ENCODE data around the gene MUSK.
"Not testable (repeated sequence)": the region's sequence is repeated elsewhere in the genome, so short reads cannot be mapped to it uniquely, and the experiment has no call there.

The MUSK gene

DNA sequence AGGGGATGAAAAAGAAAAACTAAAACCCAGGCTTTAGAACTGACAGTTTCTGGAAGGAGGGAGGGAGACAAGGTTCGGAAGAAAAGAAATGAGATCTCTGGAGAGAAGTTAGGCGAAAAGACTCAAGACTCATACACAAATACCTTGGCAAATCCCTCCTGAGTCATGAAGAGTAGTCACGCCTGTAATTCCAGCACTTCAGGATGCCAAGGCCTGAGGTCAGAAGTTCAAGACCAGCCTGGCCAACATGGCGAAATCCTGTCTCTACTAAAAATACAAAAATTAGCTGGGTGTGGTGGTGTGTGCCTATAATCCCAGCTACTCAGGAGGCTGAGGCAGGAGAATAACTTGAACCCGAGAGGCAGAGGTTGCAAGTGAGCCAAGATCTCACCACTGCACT lies 27.3 kb downstream of the MUSK start:
- not testable (repeated sequence) for DNase-seq (ENCODE audit: low read depth)

DNA sequence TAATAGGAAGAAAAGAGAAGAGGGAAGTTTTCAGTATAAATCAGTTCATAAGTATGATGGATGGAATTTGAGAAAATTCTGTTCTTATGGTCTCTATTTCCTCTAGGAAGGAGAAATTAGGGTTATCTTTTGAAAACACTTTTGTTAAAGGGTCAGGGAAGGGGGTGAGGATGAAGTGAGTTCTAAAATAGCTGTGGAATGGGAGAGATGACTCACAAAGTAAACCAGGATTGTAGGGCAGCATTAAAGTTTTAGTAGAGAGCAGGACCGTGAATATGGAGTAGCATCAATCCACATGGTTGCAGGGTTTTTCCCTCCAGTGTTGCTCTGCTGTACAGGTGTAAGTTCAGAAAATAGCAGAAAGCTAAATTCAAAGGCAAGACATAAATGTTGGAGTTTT lies 32.4 kb downstream of the MUSK start:
- DNase-seq (ENCODE audit: low read depth): no peak

DNA sequence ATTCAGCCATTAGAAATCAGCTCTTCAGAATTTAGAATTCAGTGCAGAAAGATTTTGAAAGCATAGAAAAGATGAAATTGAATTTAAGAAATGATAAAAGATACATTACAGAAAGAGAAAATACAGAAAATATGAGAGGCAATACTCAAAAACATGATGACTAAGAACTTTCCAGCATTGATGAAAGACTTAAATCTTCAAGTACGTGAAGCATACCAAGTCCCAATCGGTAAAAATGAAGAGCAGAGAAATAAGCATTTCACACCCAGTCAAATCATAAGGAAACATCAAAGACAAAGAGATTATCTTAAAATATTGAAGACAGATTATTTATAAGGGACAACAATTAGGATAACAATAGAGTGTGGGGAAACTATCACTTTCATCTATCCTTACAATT lies 35.1 kb downstream of the MUSK start:
- no peak for DNase-seq (ENCODE audit: low read depth)

DNA sequence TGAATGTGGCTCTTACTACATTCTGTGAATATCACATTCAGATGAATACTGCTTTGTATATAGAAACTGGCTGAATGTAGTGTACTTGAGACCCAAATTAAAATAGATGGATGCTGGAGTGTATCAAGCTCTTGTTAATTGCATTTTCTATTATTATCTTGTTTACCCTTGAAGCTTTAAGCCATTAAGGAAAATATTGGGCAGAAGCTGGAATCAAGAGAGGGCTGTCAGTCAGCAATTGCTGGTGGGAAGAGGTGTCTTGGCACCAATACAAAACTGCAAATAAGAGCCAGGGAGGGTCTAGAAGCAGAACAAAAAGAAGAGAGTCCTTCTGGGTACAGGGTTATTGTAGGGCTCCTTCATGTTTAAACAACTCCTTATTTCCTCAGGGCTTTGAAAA lies 38.8 kb downstream of the MUSK start:
- no peak for DNase-seq (ENCODE audit: low read depth)

DNA sequence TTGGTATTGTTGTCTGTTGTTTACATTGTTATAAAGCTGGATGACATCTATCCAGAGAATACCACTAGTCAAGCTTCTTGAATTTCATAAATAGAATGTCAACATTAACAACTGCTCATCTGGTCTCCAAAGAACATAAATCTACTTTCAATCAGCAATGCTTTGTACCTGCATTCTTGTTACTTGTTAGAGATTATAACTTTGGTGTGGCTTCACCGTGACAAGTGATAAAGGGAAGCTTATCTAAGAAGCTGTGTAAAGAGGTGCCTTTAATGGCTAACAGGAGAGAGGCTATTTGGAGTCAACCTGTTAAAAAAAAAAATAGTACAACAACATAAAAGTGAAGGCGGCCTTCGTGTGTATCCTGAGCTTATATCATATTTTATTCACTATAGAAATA lies 41.8 kb downstream of the MUSK start:
- no peak for DNase-seq (ENCODE audit: low read depth)

DNA sequence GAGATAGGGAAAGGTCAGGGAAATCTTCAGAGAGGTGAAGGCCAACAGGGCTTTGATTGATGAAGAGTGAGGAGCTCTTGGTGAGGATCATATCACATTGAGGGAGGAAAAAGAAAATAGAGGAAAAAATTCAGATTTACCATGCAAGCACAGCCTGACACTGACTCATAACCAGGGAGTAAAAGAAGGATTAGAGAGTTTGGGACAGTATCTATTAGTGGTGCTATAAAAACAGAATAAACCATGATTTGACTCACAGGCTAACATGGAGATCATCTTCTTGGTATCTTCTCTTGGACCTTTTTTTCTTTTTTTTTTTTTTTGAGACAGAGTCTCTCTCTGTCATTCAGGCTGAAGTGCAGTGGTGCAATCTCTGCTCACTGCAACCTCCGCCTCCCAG lies 44.4 kb downstream of the MUSK start:
- DNase-seq (ENCODE audit: low read depth): no peak

DNA sequence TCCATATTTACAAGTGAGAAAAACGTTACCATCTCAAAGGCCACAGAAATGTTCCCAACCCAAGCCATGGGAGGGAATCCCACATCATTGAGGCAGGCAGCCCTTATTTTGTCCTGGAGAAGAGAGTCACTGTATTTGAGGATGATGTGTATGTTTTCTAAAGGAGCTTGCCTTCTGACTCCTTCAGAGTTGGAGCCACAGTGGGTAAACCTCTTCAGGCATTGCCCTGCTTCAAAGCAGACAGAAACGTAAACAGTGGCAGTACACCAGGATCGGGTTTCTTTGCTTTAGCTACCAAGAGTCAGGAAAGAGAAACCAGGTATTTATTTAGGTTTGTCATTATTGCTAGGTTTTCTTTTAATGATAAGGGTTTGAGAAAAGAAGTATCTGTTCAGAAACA lies 45.7 kb downstream of the MUSK start:
- no peak for DNase-seq (ENCODE audit: low read depth)

DNA sequence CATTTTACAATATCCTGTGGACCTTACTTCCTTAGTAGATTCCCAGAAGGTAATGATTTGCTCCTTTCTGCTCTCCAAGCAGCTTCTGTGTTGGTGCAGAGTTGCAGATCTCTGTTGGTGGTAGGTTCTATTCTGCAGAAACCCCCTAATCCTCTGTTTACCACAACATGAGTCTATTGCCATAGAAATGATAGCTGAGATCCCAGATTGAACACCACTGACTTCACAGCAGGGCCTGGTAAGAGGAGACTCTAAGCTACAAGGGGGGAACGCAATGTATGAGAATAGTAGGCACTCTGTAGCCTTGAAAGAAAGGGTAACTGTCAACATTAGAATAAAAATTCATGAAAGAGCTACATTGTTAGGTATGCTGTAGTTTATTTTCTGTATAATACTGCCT lies 59.5 kb downstream of the MUSK start:
- DNase-seq (ENCODE audit: low read depth): no peak

DNA sequence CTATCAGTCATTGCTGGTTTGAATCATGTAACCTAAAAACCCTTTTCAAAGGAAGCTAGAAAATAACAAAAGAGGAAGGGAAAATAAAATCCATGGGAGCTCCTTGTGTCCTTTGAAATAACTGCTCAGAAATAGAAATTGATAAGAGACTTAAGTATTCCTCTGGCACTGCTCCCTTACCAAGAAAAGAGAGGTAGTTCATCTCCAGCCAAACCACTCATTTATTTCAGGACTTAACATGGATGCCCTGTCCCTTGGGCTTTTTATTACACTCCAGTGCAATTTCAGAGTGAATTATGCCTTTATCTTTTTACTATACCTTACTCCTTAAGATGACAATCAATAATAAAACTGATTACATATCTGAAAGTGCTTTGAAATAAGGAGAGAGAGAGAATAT lies 61.0 kb downstream of the MUSK start:
- DNase-seq (ENCODE audit: low read depth): no peak

DNA sequence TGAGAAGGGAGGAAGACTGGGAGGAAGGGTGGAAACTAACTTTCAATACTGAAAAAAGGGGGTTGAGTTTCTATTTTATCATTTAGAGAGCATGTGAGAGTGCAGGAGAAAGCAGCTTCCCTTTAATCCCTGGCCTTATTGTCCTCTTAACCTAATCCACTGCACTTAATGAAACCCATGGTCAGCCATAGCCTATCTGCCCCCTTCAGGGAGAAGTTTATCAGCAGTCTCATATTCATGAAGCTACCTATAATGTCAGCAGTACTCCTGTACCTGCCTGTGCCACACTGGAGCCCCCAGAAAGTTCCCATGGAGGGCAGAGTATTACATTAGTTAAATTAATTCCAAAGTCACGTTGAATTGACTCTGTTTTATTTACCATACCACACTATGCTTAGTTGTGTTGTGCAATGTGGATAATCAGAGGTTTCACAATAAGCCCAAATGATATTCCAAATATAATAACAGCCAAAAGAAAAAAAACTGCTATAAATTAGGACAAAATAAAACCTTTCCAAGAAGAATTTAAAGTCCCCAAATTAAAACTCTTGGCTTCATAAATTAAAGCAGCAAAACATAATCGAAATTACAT lies 62.9 kb downstream of the MUSK start:
- no peak for DNase-seq (ENCODE audit: low read depth)

DNA sequence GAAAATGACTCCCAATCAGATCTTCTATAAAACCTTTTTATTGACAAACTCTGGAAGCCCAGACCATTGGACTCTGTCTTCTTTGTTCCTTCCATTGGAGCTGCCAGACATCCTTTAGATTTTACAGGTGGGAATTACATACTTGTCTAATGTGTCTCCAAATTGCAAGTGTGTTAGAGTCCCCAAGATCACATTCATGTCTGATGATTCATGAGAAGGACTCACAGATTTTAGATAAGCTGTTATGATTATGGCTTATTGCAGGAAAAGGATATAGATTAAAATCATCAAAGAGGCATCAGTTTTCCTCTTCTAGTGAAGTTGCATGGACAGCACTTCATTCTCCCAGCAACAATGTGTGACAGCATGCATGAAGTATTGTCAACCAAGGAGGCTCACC lies 70.4 kb downstream of the MUSK start:
- DNase-seq (ENCODE audit: low read depth): no peak

DNA sequence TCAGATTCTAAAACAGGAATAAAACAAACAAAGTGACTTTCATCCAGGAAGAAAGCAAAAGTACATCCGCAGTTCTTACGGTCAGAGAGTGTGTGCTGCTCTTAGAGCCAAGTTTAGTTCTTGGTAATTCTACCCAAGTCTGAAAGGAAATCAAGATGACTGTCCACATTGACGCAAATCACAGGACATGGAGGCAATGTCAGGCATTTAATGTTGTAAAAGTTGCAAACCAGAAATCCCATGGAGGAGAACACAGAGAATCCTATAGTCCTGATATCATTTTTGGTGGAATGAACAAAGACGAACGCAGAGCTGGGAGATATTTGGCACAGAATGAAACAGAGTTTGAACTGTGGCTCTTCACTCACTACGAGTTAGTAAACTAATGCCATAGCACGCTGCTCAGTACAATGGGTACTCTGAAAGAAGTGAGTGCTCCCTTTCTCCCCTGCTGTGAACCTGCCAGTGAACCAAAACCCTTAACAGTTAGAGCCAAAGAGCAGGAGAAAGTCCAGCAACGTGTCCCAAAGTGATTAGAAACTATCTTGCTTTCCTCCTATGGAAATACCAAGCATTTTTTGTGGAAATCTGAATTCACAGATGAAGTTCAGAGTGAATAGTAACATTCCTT lies 74.3 kb downstream of the MUSK start:
- DNase-seq (ENCODE audit: low read depth): no peak

DNA sequence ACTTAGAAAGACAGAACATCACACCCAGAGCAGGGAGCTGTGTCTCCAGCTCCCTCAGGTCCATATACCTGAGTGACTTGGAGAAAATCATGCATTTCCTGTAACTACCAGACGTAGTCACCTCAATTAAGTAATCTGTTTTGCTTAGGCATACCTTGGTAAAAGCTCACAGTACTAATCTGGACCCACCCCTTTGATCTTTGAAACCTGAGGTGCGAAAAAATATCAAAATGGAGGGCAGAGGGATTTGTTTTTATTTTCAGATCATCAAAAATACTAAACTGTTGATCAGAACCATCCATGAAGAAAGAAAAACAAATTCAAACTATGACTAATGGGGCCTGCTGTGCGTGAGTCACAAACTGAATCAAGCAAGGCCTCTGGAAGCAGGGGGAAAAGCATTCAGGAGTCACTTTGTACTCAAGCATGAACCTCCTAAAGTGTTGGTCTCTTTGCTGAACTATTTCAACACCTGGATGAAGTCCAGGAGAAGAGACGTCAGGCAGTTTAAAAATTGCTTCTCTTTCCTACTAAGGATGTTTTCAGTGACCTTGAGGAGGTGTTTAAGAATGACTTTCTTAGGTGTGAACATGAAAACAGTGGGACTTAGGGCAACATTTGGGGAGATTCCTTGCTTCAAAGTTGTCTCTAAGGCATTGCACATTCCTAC lies 76.3 kb downstream of the MUSK start:
- DNase-seq (ENCODE audit: low read depth): no peak

DNA sequence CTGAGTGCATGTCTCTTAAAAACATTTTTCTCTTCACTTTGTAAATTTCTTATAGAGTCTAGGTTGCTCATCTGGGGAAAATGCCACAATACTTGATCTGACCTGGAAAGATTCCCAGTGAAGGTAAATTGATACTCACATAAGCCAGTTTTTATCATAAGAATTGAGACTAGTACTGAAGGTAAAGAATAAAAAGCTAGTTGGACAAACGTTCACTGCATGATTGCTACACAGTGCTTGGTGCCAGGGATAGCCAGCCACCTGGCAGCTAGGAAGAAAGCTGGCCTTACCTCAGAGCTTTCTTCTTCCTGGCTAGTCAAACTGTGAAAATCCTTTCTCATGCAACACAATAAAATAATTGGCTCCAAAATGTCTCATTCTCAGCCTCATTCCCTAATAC lies 77.1 kb downstream of the MUSK start:
- DNase-seq (ENCODE audit: low read depth): no peak

DNA sequence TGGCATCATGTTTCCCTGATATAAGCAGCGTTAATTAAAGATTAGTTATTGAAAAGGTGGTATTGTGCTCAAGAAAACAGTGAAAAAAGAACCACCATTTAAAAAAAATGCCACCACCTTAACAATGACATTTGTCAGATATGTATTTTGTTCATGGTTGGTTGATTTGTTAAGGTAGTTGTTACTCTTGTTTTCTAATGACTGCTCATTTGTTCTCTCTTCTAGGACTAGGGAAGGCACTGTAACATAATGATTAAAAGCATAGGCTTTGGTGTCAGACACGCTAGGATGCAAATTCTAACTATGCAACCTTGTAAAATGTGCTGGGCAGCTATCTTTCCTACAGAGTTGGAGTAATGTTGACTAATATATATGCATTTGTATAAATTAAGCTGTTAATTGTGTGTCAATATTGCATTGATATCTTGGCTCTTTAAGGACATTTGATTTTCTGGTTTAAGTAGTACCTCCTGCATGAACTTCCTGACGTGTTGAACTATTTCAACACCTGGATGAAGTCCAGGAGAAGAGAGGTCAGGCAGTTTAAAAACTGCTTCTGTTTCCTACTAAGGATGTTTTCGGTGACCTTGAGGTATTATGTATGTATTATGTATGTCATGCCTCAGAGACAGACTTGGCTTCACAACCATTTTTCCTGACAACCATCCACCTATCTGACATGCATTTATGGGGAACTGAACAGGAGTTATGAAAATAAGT lies 77.8 kb downstream of the MUSK start:
- no peak for DNase-seq (ENCODE audit: low read depth)

DNA sequence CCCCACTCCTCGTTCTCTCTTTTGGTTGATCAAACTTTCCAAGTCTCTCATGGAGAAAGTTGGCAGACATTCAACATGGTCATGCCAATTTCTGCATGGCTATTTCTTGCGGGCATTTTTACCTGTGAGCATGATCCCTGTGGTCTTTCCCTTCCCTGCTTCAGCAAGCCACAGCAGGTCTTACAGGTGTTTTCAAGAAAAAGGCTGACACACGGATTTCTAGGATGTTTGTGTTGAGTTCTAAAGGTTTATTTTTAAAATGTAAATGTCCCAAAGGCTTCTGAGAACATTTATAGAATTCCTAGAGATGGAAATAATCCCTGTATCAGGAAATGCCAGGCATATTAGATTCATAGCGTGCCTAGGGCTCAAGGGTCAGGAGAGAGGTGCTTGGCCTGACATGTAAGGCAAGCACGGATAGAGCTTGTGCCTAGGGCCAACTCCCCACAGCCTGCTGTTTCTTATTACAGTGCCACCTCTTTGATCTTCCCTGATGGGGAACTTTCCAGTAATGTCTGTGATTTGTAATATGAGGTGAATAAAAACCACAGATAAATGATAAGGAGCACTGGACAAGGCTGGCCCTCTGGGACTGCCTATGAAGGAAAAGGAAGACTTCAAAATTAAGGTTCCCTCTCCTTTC lies 79.8 kb downstream of the MUSK start:
- DNase-seq (ENCODE audit: low read depth): no peak

DNA sequence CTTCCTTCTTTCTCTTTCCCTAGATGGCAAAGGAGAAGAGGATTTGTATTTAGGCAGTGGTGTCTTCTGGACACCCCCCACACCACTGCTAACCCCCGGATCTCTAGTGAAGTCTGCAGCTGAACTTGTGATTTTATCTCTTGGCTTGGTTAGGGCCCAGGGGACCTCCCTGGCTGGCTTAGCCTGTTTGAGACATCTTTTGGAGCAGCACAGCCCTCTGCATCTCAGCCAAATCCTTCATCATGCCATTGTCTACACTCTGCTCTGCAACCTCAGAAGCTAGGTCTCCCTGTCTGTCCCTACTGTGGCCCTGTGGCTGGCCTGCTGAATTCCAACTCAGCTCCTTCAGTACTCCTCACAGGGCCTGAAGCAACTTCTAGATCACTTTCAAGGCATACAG lies 81.7 kb downstream of the MUSK start:
- no peak for DNase-seq (ENCODE audit: low read depth)

DNA sequence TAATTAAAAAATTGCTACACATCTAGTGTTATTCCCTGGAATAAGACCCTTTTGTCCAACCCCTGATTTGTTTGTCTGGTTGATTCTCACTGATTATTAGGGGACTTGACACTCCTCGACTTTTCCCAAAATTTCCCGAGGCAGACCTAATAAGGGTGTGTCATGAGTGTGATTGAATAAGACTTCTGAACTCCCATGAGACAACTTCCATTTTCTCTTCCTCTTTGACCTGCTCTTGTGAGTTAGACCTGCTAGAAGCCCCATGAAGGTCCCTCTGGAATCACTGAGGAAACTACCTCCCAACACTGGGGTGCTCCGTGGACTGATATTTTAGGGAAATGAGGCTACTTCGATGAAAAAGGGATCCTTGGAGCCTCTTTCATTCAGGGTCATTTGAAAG lies 83.4 kb downstream of the MUSK start:
- DNase-seq (ENCODE audit: low read depth): no peak

DNA sequence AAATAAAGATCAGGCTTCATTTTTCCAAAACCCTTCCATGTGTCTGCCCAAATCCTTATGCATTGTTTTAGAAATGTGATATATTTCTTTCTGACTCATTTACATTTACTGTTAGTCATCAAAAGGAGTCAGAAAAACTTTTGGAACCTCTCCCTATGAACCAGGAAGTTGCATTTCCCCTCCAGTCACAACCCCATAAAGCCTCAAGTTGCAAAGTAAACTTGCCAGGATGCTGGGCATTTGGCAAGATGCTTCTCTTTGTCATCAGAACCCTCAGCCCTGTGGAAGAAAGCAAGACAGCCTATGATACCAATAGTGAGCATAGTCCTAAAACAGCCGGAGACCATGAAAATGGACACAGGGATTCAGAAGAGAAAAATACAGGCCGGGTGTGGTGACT lies 84.2 kb downstream of the MUSK start:
- DNase-seq (ENCODE audit: low read depth): no peak

DNA sequence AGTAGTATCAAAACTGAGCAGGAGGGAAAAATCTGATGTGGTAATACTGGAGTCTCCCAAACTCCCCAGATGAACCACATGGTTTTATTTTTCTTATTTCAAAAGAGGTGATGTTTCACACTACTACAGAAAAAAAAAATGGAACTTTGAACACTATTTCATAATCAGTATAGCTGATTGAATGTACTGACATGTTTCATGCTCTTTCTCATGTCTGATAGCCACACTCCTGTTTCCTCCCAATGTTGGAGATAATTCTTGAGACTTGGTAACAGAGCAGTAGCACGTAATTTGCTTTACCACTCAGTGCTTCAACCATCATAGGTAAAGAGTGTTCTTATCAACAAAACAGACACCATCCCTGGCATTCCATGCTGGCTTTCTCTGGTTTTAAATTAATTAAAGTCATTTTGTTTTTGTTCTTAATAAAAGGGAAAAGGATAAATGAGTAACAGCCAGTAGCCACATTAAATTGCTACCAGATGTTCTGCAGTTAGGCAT lies 85.2 kb downstream of the MUSK start:
- no peak for DNase-seq (ENCODE audit: low read depth)

DNA sequence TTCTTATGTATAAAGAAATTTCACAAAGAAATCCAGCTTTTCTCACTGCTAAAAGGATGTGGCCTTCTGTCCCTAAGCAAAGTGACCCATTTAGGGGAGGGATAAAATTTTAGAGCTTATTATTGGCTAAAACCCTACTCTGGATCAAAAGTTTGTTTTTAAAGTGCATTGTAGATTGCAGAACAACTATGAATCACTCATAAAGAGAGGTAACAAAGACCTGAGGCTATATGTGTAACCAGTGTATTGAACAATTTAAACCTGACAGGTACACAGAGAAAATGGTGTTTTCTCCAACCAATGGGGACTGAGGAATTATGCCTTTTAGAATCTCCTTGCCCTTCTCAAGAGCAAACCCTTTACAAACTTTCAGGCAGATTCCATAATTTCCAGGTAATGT lies 86.6 kb downstream of the MUSK start:
- DNase-seq (ENCODE audit: low read depth): no peak

DNA sequence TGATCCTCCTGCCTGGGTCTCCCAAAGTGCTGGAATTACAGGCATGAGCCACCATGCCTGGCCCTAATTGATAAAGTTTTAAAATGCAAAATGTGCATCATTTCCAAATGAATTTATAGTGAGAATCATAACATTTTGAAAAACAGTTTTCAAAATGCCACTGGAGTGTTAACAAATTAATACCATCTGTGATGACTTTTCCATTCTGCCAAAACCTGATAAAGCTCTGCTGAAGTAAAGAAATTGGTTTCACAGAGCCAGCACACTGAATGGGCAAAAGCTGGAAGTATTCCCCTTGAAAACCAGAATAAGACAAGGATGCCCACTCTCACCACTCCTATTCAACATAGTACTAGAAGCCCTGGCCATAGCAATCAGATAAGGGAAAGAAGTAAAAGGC lies 89.6 kb downstream of the MUSK start:
- no peak for DNase-seq (ENCODE audit: low read depth)

DNA sequence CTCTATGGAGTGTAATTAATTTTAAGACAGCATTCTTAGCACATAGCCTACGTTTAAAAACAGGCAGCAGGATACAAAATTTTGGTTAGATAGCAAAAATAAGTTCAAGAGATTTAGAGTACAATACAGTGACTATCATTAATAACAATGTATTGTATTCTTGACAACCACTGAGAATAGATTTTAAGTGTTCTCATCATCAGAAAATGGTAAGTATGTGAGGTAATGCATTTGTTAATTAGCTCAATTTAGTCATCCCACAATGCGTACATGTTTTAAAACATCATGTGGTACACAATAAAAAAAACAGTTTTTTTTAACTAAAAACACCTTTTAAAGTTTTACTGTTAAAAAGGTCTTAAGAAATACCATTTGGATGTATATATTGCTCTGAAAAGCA lies 94.2 kb downstream of the MUSK start:
- DNase-seq (ENCODE audit: low read depth): no peak

Data from stimulated activated CD8-positive, alpha-beta memory T cell treated with anti-CD3 and anti-CD28 coated beads, Interleukin-4, amount 100 ng/mL, for 24 hours (primary cell).